Measurements from ENCODE around the gene PIGV. TPM values are rescaled to one million over a fixed set of nuclear protein-coding genes. Genes with fewer than 3 reads are reported as not detected.

PIGV gene
- total RNA-seq, 1 donor from 2014 or later, result 10.2 TPM

- TF ChIP-seq CTCF (IDR thresholded peaks at IDR 0.05; ENCODE audit: unreplicated experiment), result no peak
- Mint-ChIP-seq H3K4me1 (ENCODE audit: low read depth) (peaks cover 41% of the 10 kb centered on the region), H3K27me3 (no peaks in the 10 kb centered on the region), H3K36me3 (ENCODE audit: insufficient read depth) (peaks cover 37% of the 10 kb centered on the region), H3K4me3 (ENCODE audit: low read depth) (no peak overlapping the region), H3K9me3 (ENCODE audit: low read depth) (no peaks in the 10 kb centered on the region), H3K27ac (peak overlapping the region; percentile 87)
- no peak for DNase-seq (ENCODE audit: low spot score, unreplicated experiment)
These were observed 43.4 kb upstream of the PIGV start for GRCh38 chr1:26744075-26744959.

- no peak for DNase-seq (ENCODE audit: low spot score, unreplicated experiment)
- peaks cover 34% of the 10 kb centered on the region for H3K36me3 Mint-ChIP-seq (ENCODE audit: insufficient read depth)
- no peaks in the 10 kb centered on the region for H3K9me3 Mint-ChIP-seq (ENCODE audit: low read depth)
- no peaks in the 10 kb centered on the region for H3K27me3 Mint-ChIP-seq
- peak overlapping the region; percentile 39 for H3K27ac Mint-ChIP-seq
- H3K4me1 Mint-ChIP-seq (ENCODE audit: low read depth), result peaks cover 42% of the 10 kb centered on the region
- H3K4me3 Mint-ChIP-seq (ENCODE audit: low read depth), result no peak overlapping the region
- no peak for TF ChIP-seq CTCF (IDR thresholded peaks at IDR 0.05; ENCODE audit: unreplicated experiment)
These were observed 42.6 kb upstream of the PIGV start for GRCh38 chr1:26745191-26745590.

GRCh38 chr1:26747048-26747447, 40.7 kb upstream of the PIGV start:
- Mint-ChIP-seq H3K27ac (peak overlapping the region; percentile 94), H3K36me3 (ENCODE audit: insufficient read depth) (peaks cover 32% of the 10 kb centered on the region)

GRCh38 chr1:26748351-26748750, 39.4 kb upstream of the PIGV start:
- H3K9me3 Mint-ChIP-seq (ENCODE audit: low read depth), result no peaks in the 10 kb centered on the region
- peaks cover 36% of the 10 kb centered on the region for H3K4me1 Mint-ChIP-seq (ENCODE audit: low read depth)
- peaks cover 32% of the 10 kb centered on the region for H3K36me3 Mint-ChIP-seq (ENCODE audit: insufficient read depth)

More at GRCh38 chr1:26747048-26747447, 40.7 kb upstream of the PIGV start:
- no peak for DNase-seq (ENCODE audit: low spot score, unreplicated experiment)
- TF ChIP-seq CTCF (IDR thresholded peaks at IDR 0.05; ENCODE audit: unreplicated experiment), result no peak
- Mint-ChIP-seq H3K4me1 (ENCODE audit: low read depth) (peaks cover 35% of the 10 kb centered on the region), H3K27me3 (no peaks in the 10 kb centered on the region), H3K4me3 (ENCODE audit: low read depth) (no peak overlapping the region), H3K9me3 (ENCODE audit: low read depth) (no peaks in the 10 kb centered on the region)

GRCh38 chr1:26749458-26749857, 38.3 kb upstream of the PIGV start:
- peak; percentile 58 for DNase-seq (ENCODE audit: low spot score, unreplicated experiment)

More at GRCh38 chr1:26748351-26748750, 39.4 kb upstream of the PIGV start:
- no peak for DNase-seq (ENCODE audit: low spot score, unreplicated experiment)
- H3K4me3 Mint-ChIP-seq (ENCODE audit: low read depth), result no peak overlapping the region
- TF ChIP-seq CTCF (IDR thresholded peaks at IDR 0.05; ENCODE audit: unreplicated experiment), result no peak
- peak overlapping the region; percentile 94 for H3K27ac Mint-ChIP-seq
- no peaks in the 10 kb centered on the region for H3K27me3 Mint-ChIP-seq

More at GRCh38 chr1:26749458-26749857, 38.3 kb upstream of the PIGV start:
- H3K4me3 Mint-ChIP-seq (ENCODE audit: low read depth), result peak overlapping the region; percentile 10
- H3K27me3 Mint-ChIP-seq, result no peaks in the 10 kb centered on the region
- H3K36me3 Mint-ChIP-seq (ENCODE audit: insufficient read depth), result peaks cover 28% of the 10 kb centered on the region
- no peak for TF ChIP-seq CTCF (IDR thresholded peaks at IDR 0.05; ENCODE audit: unreplicated experiment)
- peak overlapping the region; percentile 96 for H3K27ac Mint-ChIP-seq
- H3K9me3 Mint-ChIP-seq (ENCODE audit: low read depth), result no peaks in the 10 kb centered on the region
- H3K4me1 Mint-ChIP-seq (ENCODE audit: low read depth), result peaks cover 33% of the 10 kb centered on the region

Measured in progenitor cell of endocrine pancreas (in vitro differentiated cells).